Endothelial cell of umbilical vein (primary cell): ENCODE results near the gene HIP1. TPM values are rescaled to one million over a fixed set of nuclear protein-coding genes. Genes with fewer than 3 reads are reported as not detected.

Experiments used
- BruUV-seq: library from RNA; stranded (reverse); fragments of 400-500 nt; replicated peaks from 2 replicates; lab custom pipeline; 2021; lab: Mats Ljungman, UMichigan
- CTCF ChIA-PET: fragments of 300-600, 350-600 bp; sonication (Branson Sonifier 250); formaldehyde crosslinking; loops from one replicate; lab custom pipeline; 2021; ENCODE audit warnings: antibody characterized with exemption, inconsistent platforms; lab: Charles Lee
- POLR2A ChIA-PET: fragments of 300-600, 350-600 bp; sonication (Branson Sonifier 250); formaldehyde crosslinking; loops from one replicate; lab custom pipeline; 2021; ENCODE audit warnings: antibody characterized with exemption, inconsistent platforms; lab: Charles Lee
- DNase-seq: peaks from one replicate; pipeline ENCODE4 v3.0.0-alpha.2; 2011; ENCODE audit warnings: low read depth, low spot score
- FAIRE-seq: peaks from 2 replicates; lab custom pipeline; 2011; peaks lifted over from hg19 to GRCh38; lab: Jason Lieb, UNC
- H2AFZ ChIP-seq: 2 replicates; pipeline ENCODE4 v1.6.0; 2012; ENCODE audit warnings: low read depth, low read length, control low read depth, inconsistent platforms
- H3K27ac ChIP-seq: 2 replicates; pipeline ENCODE4 v1.5.1; 2011; ENCODE audit warnings: low read depth, mild to moderate bottlenecking, control low read depth, low read length, moderate library complexity; ENCODE audit not compliant: insufficient read depth
- H3K27me3 ChIP-seq, 2 experiments: 2 replicates each; pipeline versions ENCODE4 v1.6.0 to v1.6.1; 2011; ENCODE audit warnings: low read length in 2 of 2, mixed read lengths in 1 of 2; ENCODE audit not compliant: control insufficient read depth in 2 of 2, insufficient read depth in 2 of 2
- H3K36me3 ChIP-seq, 2 experiments: 2 replicates in 1 of 2; 3 replicates in 1 of 2; pipeline ENCODE4 v1.5.1; 2011; ENCODE audit warnings: low read length in 2 of 2, mild to moderate bottlenecking in 1 of 2, moderate library complexity in 1 of 2; ENCODE audit not compliant: control insufficient read depth in 2 of 2, insufficient read depth in 2 of 2; ENCODE audit errors: extremely low read depth in 1 of 2
- H3K4me1 ChIP-seq: 3 replicates; pipeline ENCODE4 v1.5.1; 2011; ENCODE audit warnings: mild to moderate bottlenecking, low read length; ENCODE audit not compliant: control insufficient read depth, insufficient read depth; ENCODE audit errors: extremely low read depth
- H3K4me2 ChIP-seq: 2 replicates; pipeline ENCODE4 v1.6.1; 2011; ENCODE audit warnings: low read length, control low read depth, mixed read lengths; ENCODE audit not compliant: insufficient read depth
- H3K4me3 ChIP-seq, 3 experiments: fragments of 200-600 bp in 1 of 3; sonication (generic), shearing (Covaris generic) in 1 of 3; replicated peaks in 1 of 3; 2 replicates each; pipeline ENCODE4 v1.5.1; 2011 to 2016; ENCODE audit warnings: control low read depth in 3 of 3, low read length in 3 of 3, mild to moderate bottlenecking in 2 of 3, inconsistent platforms in 1 of 3, low read depth in 1 of 3, moderate library complexity in 1 of 3; ENCODE audit not compliant: insufficient read depth in 1 of 3
- H3K79me2 ChIP-seq: 2 replicates; pipeline ENCODE4 v1.6.0; 2012; ENCODE audit warnings: low read length, inconsistent platforms; ENCODE audit not compliant: control insufficient read depth, insufficient read depth
- H3K9ac ChIP-seq: replicated peaks from 2 replicates; pipeline ENCODE3; 2011; ENCODE audit warnings: low read length, control low read depth; ENCODE audit not compliant: insufficient read depth; ENCODE audit errors: extremely low read depth
- H3K9me1 ChIP-seq: replicated peaks from 3 replicates; pipeline ENCODE4 v1.6.0; 2011; ENCODE audit warnings: mild to moderate bottlenecking, low read length; ENCODE audit not compliant: control insufficient read depth, insufficient read depth; ENCODE audit errors: extremely low read depth
- H3K9me3 ChIP-seq: replicated peaks from 2 replicates; pipeline ENCODE4 v1.5.1; 2012; ENCODE audit warnings: low read length, inconsistent platforms; ENCODE audit not compliant: control insufficient read depth, insufficient read depth
- H4K20me1 ChIP-seq: replicated peaks from 2 replicates; pipeline ENCODE3; 2011; ENCODE audit warnings: mild to moderate bottlenecking, low read length; ENCODE audit not compliant: control insufficient read depth, insufficient read depth; ENCODE audit errors: extremely low read depth
- CTCF ChIP-seq, 2 donors: IDR thresholded peaks; 1 replicate in 1 of 2; 2 replicates in 1 of 2; pipeline ENCODE4 v1.5.1; 2011; ENCODE audit warnings: low read length in 2 of 2, mild to moderate bottlenecking in 2 of 2, moderate library complexity in 2 of 2, control low read depth in 1 of 2, inconsistent platforms in 1 of 2, low read depth in 1 of 2; ENCODE audit not compliant: insufficient read depth in 1 of 2; ENCODE audit errors: extremely low read depth in 1 of 2
- EZH2 ChIP-seq: IDR thresholded peaks from 2 replicates; pipeline ENCODE4 v1.6.1; 2012; ENCODE audit warnings: borderline replicate concordance, low read depth, mild to moderate bottlenecking, moderate library complexity, low read length, inconsistent platforms; ENCODE audit not compliant: severe bottlenecking
- FOS ChIP-seq: IDR thresholded peaks from 2 replicates; pipeline ENCODE4 v1.6.1; 2011; ENCODE audit warnings: mild to moderate bottlenecking, low read length, moderate library complexity, borderline replicate concordance; ENCODE audit not compliant: insufficient read depth
- GATA2 ChIP-seq: IDR thresholded peaks from 2 replicates; pipeline ENCODE4 v1.7.0; 2011; ENCODE audit warnings: low read depth, mild to moderate bottlenecking, moderate library complexity, mixed read lengths, low read length; ENCODE audit not compliant: insufficient read length, insufficient read depth
- JUN ChIP-seq: IDR thresholded peaks from 2 replicates; pipeline ENCODE4 v1.6.1; 2011; ENCODE audit warnings: borderline replicate concordance, low read depth; ENCODE audit not compliant: insufficient read length, insufficient read depth
- MAX ChIP-seq: IDR thresholded peaks from 2 replicates; pipeline ENCODE4 v1.6.1; 2011; ENCODE audit not compliant: insufficient read depth, insufficient read length
- MYC ChIP-seq: IDR thresholded peaks from one replicate; pipeline ENCODE4 v1.6.1; 2011; ENCODE audit warnings: mild to moderate bottlenecking, low read depth, low read length
- POLR2A ChIP-seq: IDR thresholded peaks from 2 replicates; pipeline ENCODE4 v1.6.1; 2012; ENCODE audit warnings: low read depth, mild to moderate bottlenecking, control low read depth, low read length
- POLR2AphosphoS5 ChIP-seq: IDR thresholded peaks from 2 replicates; pipeline ENCODE4 v1.6.1; 2012; ENCODE audit warnings: low read depth, mild to moderate bottlenecking, control low read depth, low read length, moderate library complexity; ENCODE audit not compliant: insufficient read depth
- dilution Hi-C: fragments of 300-500 bp; cut with MboI; formaldehyde crosslinking; loops from one replicate; pipeline ENCODE4 v1.15.0; 2019; ENCODE audit warnings: low sequenced_read_pairs; ENCODE audit not compliant: extremely low pct_ligation_motif_present
- intact Hi-C: fragments of 100-400 bp; cut with micrococcal nuclease; formaldehyde crosslinking; loops from one replicate; pipeline ENCODE4 v1.10.0; 2022
- polyA plus RNA-seq, 4 experiments: library from polyadenylated mRNA; depleted of rRNA in 3 of 4; stranded (reverse) in 3 of 4; unstranded in 1 of 4; fragments of >200 nt; gene quantifications; 2 replicates each; pipeline versions ENCODE4 v1.2.1 to v1.2.3, GENCODE V29; 2011 to 2012; ENCODE audit warnings: missing spikeins in 1 of 4
- total RNA-seq: library from RNA; stranded (reverse); gene quantifications from 2 replicates; pipeline ENCODE4 v1.2.3, GENCODE V29; 2021

The HIP1 gene
- total and polyA plus RNA-seq, 2 donors (not counting 3 experiments of a cell fraction or from before 2014, with no cell fraction given): 23.7 to 47.6 TPM

DNA sequence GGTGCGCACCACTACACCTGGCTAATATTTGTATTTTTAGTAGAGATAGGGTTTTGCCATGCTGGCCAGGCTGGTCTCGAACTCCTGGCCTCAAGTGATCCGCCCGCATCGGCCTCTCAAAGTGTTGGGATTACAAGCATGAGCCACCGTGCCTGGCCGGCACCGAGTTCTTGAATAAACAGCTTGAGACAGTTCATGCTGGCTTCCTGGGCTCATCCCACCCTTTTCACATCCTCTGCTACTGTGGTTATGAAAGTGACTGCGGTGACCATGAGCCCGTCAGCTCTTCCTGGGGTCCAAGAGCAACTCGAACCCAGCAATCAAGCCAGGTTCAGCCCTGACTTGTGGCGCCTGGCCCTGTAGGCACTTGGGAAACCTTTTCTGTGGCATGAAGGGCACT is 38.7 kb downstream of the HIP1 start:
- no peaks in the 10 kb centered on the region for H4K20me1 ChIP-seq
- H3K27me3 ChIP-seq: no peaks in the 10 kb centered on the region
- no peaks in the 10 kb centered on the region for H3K36me3 ChIP-seq
- TF ChIP-seq POLR2A: no peak
- no peak for TF ChIP-seq MYC
- TF ChIP-seq POLR2AphosphoS5: no peak
- TF ChIP-seq GATA2: no peak
- TF ChIP-seq FOS: no peak
- TF ChIP-seq JUN: no peak
- TF ChIP-seq MAX: no peak
- TF ChIP-seq CTCF (IDR thresholded peaks at IDR 0.05; ENCODE audit: extremely low read depth in 1 of 2, insufficient read depth in 1 of 2, low read depth in 1 of 2, low read length in 2 of 2): no peak
- TF ChIP-seq EZH2: no peak
- H3K4me3 ChIP-seq: no peak overlapping the region
- H3K4me1 ChIP-seq: no peaks in the 10 kb centered on the region
- dilution Hi-C loops (no loop called here), intact Hi-C loops (no loop called here)
- no peak overlapping the region for H3K9ac ChIP-seq
- ChIA-PET POLR2A (no interaction called here), CTCF (interaction anchor here (0.8 kb wide), 1 partner anchor 12 kb away, joined by 4 read pairs; no protein-coding TSS in a partner anchor)
- no peak overlapping the region for H3K27ac ChIP-seq
- BruUV-seq: no TSS peak
- no peak overlapping the region for H2AFZ ChIP-seq
- no peaks in the 10 kb centered on the region for H3K9me3 ChIP-seq
- H3K9me1 ChIP-seq: no peaks in the 10 kb centered on the region
- no peaks in the 10 kb centered on the region for H3K79me2 ChIP-seq
- DNase-seq: no peak
- FAIRE-seq: no peak
- no peak overlapping the region for H3K4me2 ChIP-seq
